Endothelial cell of umbilical vein (primary cell): ENCODE data around the gene RAD9B. TPM values are rescaled to one million over a fixed set of nuclear protein-coding genes. Genes with fewer than 3 reads are reported as not detected.

Experiments
- BruUV-seq: library from RNA; stranded (reverse); fragments of 400-500 nt; replicated peaks from 2 replicates; lab custom pipeline; 2021; lab: Mats Ljungman, UMichigan
- CTCF ChIA-PET: fragments of 300-600, 350-600 bp; sonication (Branson Sonifier 250); formaldehyde crosslinking; loops from one replicate; lab custom pipeline; 2021; ENCODE audit warnings: antibody characterized with exemption, inconsistent platforms; lab: Charles Lee
- POLR2A ChIA-PET: fragments of 300-600, 350-600 bp; sonication (Branson Sonifier 250); formaldehyde crosslinking; loops from one replicate; lab custom pipeline; 2021; ENCODE audit warnings: antibody characterized with exemption, inconsistent platforms; lab: Charles Lee
- DNase-seq: peaks from one replicate; pipeline ENCODE4 v3.0.0-alpha.2; 2011; ENCODE audit warnings: low read depth, low spot score
- FAIRE-seq: peaks from 2 replicates; lab custom pipeline; 2011; peaks lifted over from hg19 to GRCh38; lab: Jason Lieb, UNC
- H2AFZ ChIP-seq: 2 replicates; pipeline ENCODE4 v1.6.0; 2012; ENCODE audit warnings: low read depth, low read length, control low read depth, inconsistent platforms
- H3K27ac ChIP-seq: 2 replicates; pipeline ENCODE4 v1.5.1; 2011; ENCODE audit warnings: low read depth, mild to moderate bottlenecking, control low read depth, low read length, moderate library complexity; ENCODE audit not compliant: insufficient read depth
- H3K27me3 ChIP-seq, 2 experiments: 2 replicates each; pipeline versions ENCODE4 v1.6.0 to v1.6.1; 2011; ENCODE audit warnings: low read length in 2 of 2, mixed read lengths in 1 of 2; ENCODE audit not compliant: control insufficient read depth in 2 of 2, insufficient read depth in 2 of 2
- H3K36me3 ChIP-seq, 2 experiments: 2 replicates in 1 of 2; 3 replicates in 1 of 2; pipeline ENCODE4 v1.5.1; 2011; ENCODE audit warnings: low read length in 2 of 2, mild to moderate bottlenecking in 1 of 2, moderate library complexity in 1 of 2; ENCODE audit not compliant: control insufficient read depth in 2 of 2, insufficient read depth in 2 of 2; ENCODE audit errors: extremely low read depth in 1 of 2
- H3K4me1 ChIP-seq: 3 replicates; pipeline ENCODE4 v1.5.1; 2011; ENCODE audit warnings: mild to moderate bottlenecking, low read length; ENCODE audit not compliant: control insufficient read depth, insufficient read depth; ENCODE audit errors: extremely low read depth
- H3K4me2 ChIP-seq: 2 replicates; pipeline ENCODE4 v1.6.1; 2011; ENCODE audit warnings: low read length, control low read depth, mixed read lengths; ENCODE audit not compliant: insufficient read depth
- H3K4me3 ChIP-seq, 3 experiments: fragments of 200-600 bp in 1 of 3; sonication (generic), shearing (Covaris generic) in 1 of 3; replicated peaks in 1 of 3; 2 replicates each; pipeline ENCODE4 v1.5.1; 2011 to 2016; ENCODE audit warnings: control low read depth in 3 of 3, low read length in 3 of 3, mild to moderate bottlenecking in 2 of 3, inconsistent platforms in 1 of 3, low read depth in 1 of 3, moderate library complexity in 1 of 3; ENCODE audit not compliant: insufficient read depth in 1 of 3
- H3K79me2 ChIP-seq: 2 replicates; pipeline ENCODE4 v1.6.0; 2012; ENCODE audit warnings: low read length, inconsistent platforms; ENCODE audit not compliant: control insufficient read depth, insufficient read depth
- H3K9ac ChIP-seq: replicated peaks from 2 replicates; pipeline ENCODE3; 2011; ENCODE audit warnings: low read length, control low read depth; ENCODE audit not compliant: insufficient read depth; ENCODE audit errors: extremely low read depth
- H3K9me1 ChIP-seq: replicated peaks from 3 replicates; pipeline ENCODE4 v1.6.0; 2011; ENCODE audit warnings: mild to moderate bottlenecking, low read length; ENCODE audit not compliant: control insufficient read depth, insufficient read depth; ENCODE audit errors: extremely low read depth
- H3K9me3 ChIP-seq: replicated peaks from 2 replicates; pipeline ENCODE4 v1.5.1; 2012; ENCODE audit warnings: low read length, inconsistent platforms; ENCODE audit not compliant: control insufficient read depth, insufficient read depth
- H4K20me1 ChIP-seq: replicated peaks from 2 replicates; pipeline ENCODE3; 2011; ENCODE audit warnings: mild to moderate bottlenecking, low read length; ENCODE audit not compliant: control insufficient read depth, insufficient read depth; ENCODE audit errors: extremely low read depth
- CTCF ChIP-seq, 2 donors: IDR thresholded peaks; 1 replicate in 1 of 2; 2 replicates in 1 of 2; pipeline ENCODE4 v1.5.1; 2011; ENCODE audit warnings: low read length in 2 of 2, mild to moderate bottlenecking in 2 of 2, moderate library complexity in 2 of 2, control low read depth in 1 of 2, inconsistent platforms in 1 of 2, low read depth in 1 of 2; ENCODE audit not compliant: insufficient read depth in 1 of 2; ENCODE audit errors: extremely low read depth in 1 of 2
- EZH2 ChIP-seq: IDR thresholded peaks from 2 replicates; pipeline ENCODE4 v1.6.1; 2012; ENCODE audit warnings: borderline replicate concordance, low read depth, mild to moderate bottlenecking, moderate library complexity, low read length, inconsistent platforms; ENCODE audit not compliant: severe bottlenecking
- FOS ChIP-seq: IDR thresholded peaks from 2 replicates; pipeline ENCODE4 v1.6.1; 2011; ENCODE audit warnings: mild to moderate bottlenecking, low read length, moderate library complexity, borderline replicate concordance; ENCODE audit not compliant: insufficient read depth
- GATA2 ChIP-seq: IDR thresholded peaks from 2 replicates; pipeline ENCODE4 v1.7.0; 2011; ENCODE audit warnings: low read depth, mild to moderate bottlenecking, moderate library complexity, mixed read lengths, low read length; ENCODE audit not compliant: insufficient read length, insufficient read depth
- JUN ChIP-seq: IDR thresholded peaks from 2 replicates; pipeline ENCODE4 v1.6.1; 2011; ENCODE audit warnings: borderline replicate concordance, low read depth; ENCODE audit not compliant: insufficient read length, insufficient read depth
- MAX ChIP-seq: IDR thresholded peaks from 2 replicates; pipeline ENCODE4 v1.6.1; 2011; ENCODE audit not compliant: insufficient read depth, insufficient read length
- MYC ChIP-seq: IDR thresholded peaks from one replicate; pipeline ENCODE4 v1.6.1; 2011; ENCODE audit warnings: mild to moderate bottlenecking, low read depth, low read length
- POLR2A ChIP-seq: IDR thresholded peaks from 2 replicates; pipeline ENCODE4 v1.6.1; 2012; ENCODE audit warnings: low read depth, mild to moderate bottlenecking, control low read depth, low read length
- POLR2AphosphoS5 ChIP-seq: IDR thresholded peaks from 2 replicates; pipeline ENCODE4 v1.6.1; 2012; ENCODE audit warnings: low read depth, mild to moderate bottlenecking, control low read depth, low read length, moderate library complexity; ENCODE audit not compliant: insufficient read depth
- dilution Hi-C: fragments of 300-500 bp; cut with MboI; formaldehyde crosslinking; loops from one replicate; pipeline ENCODE4 v1.15.0; 2019; ENCODE audit warnings: low sequenced_read_pairs; ENCODE audit not compliant: extremely low pct_ligation_motif_present
- intact Hi-C: fragments of 100-400 bp; cut with micrococcal nuclease; formaldehyde crosslinking; loops from one replicate; pipeline ENCODE4 v1.10.0; 2022
- polyA plus RNA-seq, 4 experiments: library from polyadenylated mRNA; depleted of rRNA in 3 of 4; stranded (reverse) in 3 of 4; unstranded in 1 of 4; fragments of >200 nt; gene quantifications; 2 replicates each; pipeline versions ENCODE4 v1.2.1 to v1.2.3, GENCODE V29; 2011 to 2012; ENCODE audit warnings: missing spikeins in 1 of 4
- total RNA-seq: library from RNA; stranded (reverse); gene quantifications from 2 replicates; pipeline ENCODE4 v1.2.3, GENCODE V29; 2021

RAD9B gene
- total and polyA plus RNA-seq, 2 donors (not counting 3 experiments of a cell fraction or from before 2014, with no cell fraction given), result 0.11 to 0.15 TPM

GRCh38 chr12:110547090-110547489, 45.0 kb downstream of the RAD9B start:
- Histone ChIP-seq H3K4me1 (peaks cover 46% of the 10 kb centered on the region), H3K79me2 (peaks cover 39% of the 10 kb centered on the region), H4K20me1 (no peaks in the 10 kb centered on the region), H3K27ac (peak overlapping the region; percentile 92), H3K9ac (peak overlapping the region; percentile 11), H3K9me1 (no peaks in the 10 kb centered on the region), H3K27me3 (no peaks in the 10 kb centered on the region), H3K4me2 (peak overlapping the region; percentile 71), H2AFZ (no peak overlapping the region), H3K36me3 (peaks cover 0 to 3% of the 10 kb centered on the region in 2 experiments), H3K9me3 (no peaks in the 10 kb centered on the region), H3K4me3 (no peak overlapping the region)
- DNase-seq (peak; percentile 28), FAIRE-seq (no peak)
- dilution Hi-C loops (no loop called here), intact Hi-C loops (loop anchor here (2.0 to 5.0 kb wide), 2 partner anchors 78 to 195 kb away; partner anchors contain the start of genes FAM216A, GPN3 and PPP1CC)
- ChIA-PET CTCF (interaction anchor here (1.2 to 1.3 kb wide), 2 partner anchors 8 to 79 kb away, joined by 4 to 5 read pairs; partner anchors contain the start of genes FAM216A and GPN3), POLR2A (no interaction called here)
- TF ChIP-seq JUN, result no peak
- no peak for TF ChIP-seq POLR2AphosphoS5
- TF ChIP-seq MYC, result no peak
- no peak for TF ChIP-seq GATA2
- TF ChIP-seq EZH2, result no peak
- TF ChIP-seq CTCF (IDR thresholded peaks at IDR 0.05; ENCODE audit: extremely low read depth in 1 of 2, insufficient read depth in 1 of 2, low read depth in 1 of 2, low read length in 2 of 2), result no peak
- TF ChIP-seq POLR2A, result no peak
- no peak for TF ChIP-seq FOS
- TF ChIP-seq MAX, result no peak
- no TSS peak for BruUV-seq
